ENCODE data around the gene PLSCR1. TPM values are rescaled to one million over a fixed set of nuclear protein-coding genes. Genes with fewer than 3 reads are reported as not detected.

The PLSCR1 gene
- total and polyA plus RNA-seq, 2 donors (not counting 1 experiment from before 2014, with no cell fraction given): 16.8 to 44.6 TPM

DNA sequence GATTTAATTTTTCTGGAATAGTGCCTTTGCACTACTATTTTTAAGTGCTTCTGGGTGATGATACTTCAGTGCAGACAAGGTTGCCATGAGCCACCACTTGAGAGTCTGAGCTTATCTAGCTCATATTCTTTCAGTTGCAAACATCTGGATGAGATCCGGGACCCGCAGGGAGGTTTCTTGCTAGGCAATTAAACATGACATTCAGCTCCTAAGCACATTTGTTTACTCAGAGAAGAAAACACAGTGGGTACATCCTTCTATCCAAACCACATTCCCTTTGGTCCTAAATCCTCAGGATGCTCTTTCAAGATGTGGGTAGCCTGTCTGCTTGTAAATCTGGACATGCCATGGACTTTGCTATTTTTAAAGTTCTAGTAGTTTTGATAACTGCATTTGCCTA lies 12.0 kb downstream of the PLSCR1 start:
- Histone ChIP-seq H3K79me2 (ENCODE audit: control insufficient read depth, insufficient read depth, low read length) (peaks cover 16% of the 10 kb centered on the region), H4K20me1 (ENCODE audit: control insufficient read depth, insufficient read depth, low read length, poor library complexity, severe bottlenecking) (no peaks in the 10 kb centered on the region), H3K9me3 (ENCODE audit: control extremely low read depth in 1 of 3, control insufficient read depth in 2 of 3, insufficient read depth in 1 of 3, low read length in 2 of 3) (no peaks in the 10 kb centered on the region), H2AFZ (ENCODE audit: insufficient read depth, low read depth, low read length, poor library complexity, severe bottlenecking) (no peak overlapping the region), H3K36me3 (replicated peaks in 1 of 2; ENCODE audit: control extremely low read depth in 1 of 2, control insufficient read depth in 1 of 2, extremely low read depth in 1 of 2, insufficient read depth in 2 of 2, low read length in 1 of 2) (peaks cover 5 to 29% of the 10 kb centered on the region in 2 experiments), H3K9ac (ENCODE audit: low read length) (no peak overlapping the region), H3K4me3 (ENCODE audit: control extremely low read depth in 1 of 5, extremely low read depth in 1 of 5, insufficient read depth in 1 of 5, low read depth in 2 of 5, low read length in 4 of 5) (no peak overlapping the region), H3K27ac (ENCODE audit: low read length in 2 of 2) (no peak overlapping the region), H3K4me1 (ENCODE audit: control insufficient read depth in 2 of 2, insufficient read depth in 2 of 2, low read length in 2 of 2) (no peaks in the 10 kb centered on the region), H3K27me3 (replicated peaks in 1 of 4; ENCODE audit: control extremely low read depth in 1 of 4, control insufficient read depth in 3 of 4, insufficient read depth in 4 of 4, low read length in 3 of 4) (no peaks in the 10 kb centered on the region), H3K4me2 (replicated peaks; ENCODE audit: low read depth, low read length, poor library complexity, severe bottlenecking) (no peak overlapping the region)
- no CpG with 5 or more reads among the region's 2 CpGs for WGBS (ENCODE audit: insufficient coverage)
- Mint-ChIP-seq H3K27me3 (no peaks in the 10 kb centered on the region), H3K9me3 (ENCODE audit: insufficient read depth) (no peaks in the 10 kb centered on the region), H3K4me3 (no peak overlapping the region), H3K27ac (no peak overlapping the region), H3K4me1 (peaks cover 13% of the 10 kb centered on the region)
- TF ChIP-seq, protein P1, sequence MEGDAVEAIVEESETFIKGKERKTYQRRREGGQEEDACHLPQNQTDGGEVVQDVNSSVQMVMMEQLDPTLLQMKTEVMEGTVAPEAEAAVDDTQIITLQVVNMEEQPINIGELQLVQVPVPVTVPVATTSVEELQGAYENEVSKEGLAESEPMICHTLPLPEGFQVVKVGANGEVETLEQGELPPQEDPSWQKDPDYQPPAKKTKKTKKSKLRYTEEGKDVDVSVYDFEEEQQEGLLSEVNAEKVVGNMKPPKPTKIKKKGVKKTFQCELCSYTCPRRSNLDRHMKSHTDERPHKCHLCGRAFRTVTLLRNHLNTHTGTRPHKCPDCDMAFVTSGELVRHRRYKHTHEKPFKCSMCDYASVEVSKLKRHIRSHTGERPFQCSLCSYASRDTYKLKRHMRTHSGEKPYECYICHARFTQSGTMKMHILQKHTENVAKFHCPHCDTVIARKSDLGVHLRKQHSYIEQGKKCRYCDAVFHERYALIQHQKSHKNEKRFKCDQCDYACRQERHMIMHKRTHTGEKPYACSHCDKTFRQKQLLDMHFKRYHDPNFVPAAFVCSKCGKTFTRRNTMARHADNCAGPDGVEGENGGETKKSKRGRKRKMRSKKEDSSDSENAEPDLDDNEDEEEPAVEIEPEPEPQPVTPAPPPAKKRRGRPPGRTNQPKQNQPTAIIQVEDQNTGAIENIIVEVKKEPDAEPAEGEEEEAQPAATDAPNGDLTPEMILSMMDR (IDR thresholded peaks at IDR 0.05): no peak
- TF ChIP-seq EZH2 (IDR thresholded peaks at IDR 0.05; ENCODE audit: borderline replicate concordance, insufficient read depth, low read depth, low read length, poor library complexity, severe bottlenecking): no peak
- ChIA-PET POLR2A (no interaction called here), CTCF (no interaction called here)
- no peak for ATAC-seq (ENCODE audit: low read depth)
- intact Hi-C loops (cut with micrococcal nuclease): no loop called here
- no peak for DNase-seq

DNA sequence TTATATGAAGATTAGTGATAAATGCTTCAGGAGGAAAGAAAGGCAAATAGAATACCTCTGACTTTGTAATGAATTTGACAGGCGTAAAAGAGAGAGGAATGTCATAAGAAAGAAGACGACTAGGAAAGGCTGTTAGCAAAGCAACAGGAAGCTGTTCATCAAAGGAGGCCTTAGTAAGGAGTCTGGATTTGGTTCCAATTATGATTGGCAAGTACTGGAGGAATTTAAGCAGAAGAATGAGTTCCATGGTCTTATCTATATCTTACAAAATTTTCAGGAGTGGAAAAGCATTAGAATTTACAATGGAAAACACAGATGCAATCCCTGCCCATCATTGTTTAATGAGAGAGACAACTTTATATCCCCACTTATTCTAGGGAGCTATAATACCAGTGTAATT lies 13.8 kb downstream of the PLSCR1 start:
- H2AFZ ChIP-seq (ENCODE audit: insufficient read depth, low read depth, low read length, poor library complexity, severe bottlenecking): no peak overlapping the region
- no peak overlapping the region for H3K27ac Mint-ChIP-seq
- TF ChIP-seq EZH2 (IDR thresholded peaks at IDR 0.05; ENCODE audit: borderline replicate concordance, insufficient read depth, low read depth, low read length, poor library complexity, severe bottlenecking): no peak
- TF ChIP-seq, protein P1 (IDR thresholded peaks at IDR 0.05): no peak
- no peaks in the 10 kb centered on the region for H3K4me1 ChIP-seq (ENCODE audit: control insufficient read depth in 2 of 2, insufficient read depth in 2 of 2, low read length in 2 of 2)
- no peak overlapping the region for H3K4me2 ChIP-seq (replicated peaks; ENCODE audit: low read depth, low read length, poor library complexity, severe bottlenecking)
- no peaks in the 10 kb centered on the region for H3K27me3 Mint-ChIP-seq
- WGBS (ENCODE audit: insufficient coverage): 94% methylated on average over 2 of the region's 2 CpGs
- H3K36me3 ChIP-seq (replicated peaks in 1 of 2; ENCODE audit: control extremely low read depth in 1 of 2, control insufficient read depth in 1 of 2, extremely low read depth in 1 of 2, insufficient read depth in 2 of 2, low read length in 1 of 2): peaks cover 5 to 29% of the 10 kb centered on the region in 2 experiments
- no peaks in the 10 kb centered on the region for H4K20me1 ChIP-seq (ENCODE audit: control insufficient read depth, insufficient read depth, low read length, poor library complexity, severe bottlenecking)
- no peak overlapping the region for H3K27ac ChIP-seq (ENCODE audit: low read length in 2 of 2)
- no peaks in the 10 kb centered on the region for H3K27me3 ChIP-seq (replicated peaks in 1 of 4; ENCODE audit: control extremely low read depth in 1 of 4, control insufficient read depth in 3 of 4, insufficient read depth in 4 of 4, low read length in 3 of 4)
- no peaks in the 10 kb centered on the region for H3K9me3 Mint-ChIP-seq (ENCODE audit: insufficient read depth)
- ChIA-PET CTCF (interaction anchor here (1.5 kb wide), 1 partner anchor 14 kb away, joined by 3 read pairs; the partner anchor contains the start of gene PLSCR1), POLR2A (no interaction called here)
- H3K9me3 ChIP-seq (ENCODE audit: control extremely low read depth in 1 of 3, control insufficient read depth in 2 of 3, insufficient read depth in 1 of 3, low read length in 2 of 3): no peaks in the 10 kb centered on the region
- intact Hi-C loops (cut with micrococcal nuclease): no loop called here
- no peak overlapping the region for H3K4me3 ChIP-seq (ENCODE audit: control extremely low read depth in 1 of 5, extremely low read depth in 1 of 5, insufficient read depth in 1 of 5, low read depth in 2 of 5, low read length in 4 of 5)
- peaks cover 6% of the 10 kb centered on the region for H3K79me2 ChIP-seq (ENCODE audit: control insufficient read depth, insufficient read depth, low read length)
- no peak overlapping the region for H3K4me3 Mint-ChIP-seq
- peaks cover 4% of the 10 kb centered on the region for H3K4me1 Mint-ChIP-seq
- H3K9ac ChIP-seq (ENCODE audit: low read length): no peak overlapping the region
- ATAC-seq (ENCODE audit: low read depth) (no peak), DNase-seq (no peak)
